Measurements from ENCODE around the gene PRPF6. TPM values are rescaled to one million over a fixed set of nuclear protein-coding genes. Genes with fewer than 3 reads are reported as not detected.

Gene PRPF6, protein sequence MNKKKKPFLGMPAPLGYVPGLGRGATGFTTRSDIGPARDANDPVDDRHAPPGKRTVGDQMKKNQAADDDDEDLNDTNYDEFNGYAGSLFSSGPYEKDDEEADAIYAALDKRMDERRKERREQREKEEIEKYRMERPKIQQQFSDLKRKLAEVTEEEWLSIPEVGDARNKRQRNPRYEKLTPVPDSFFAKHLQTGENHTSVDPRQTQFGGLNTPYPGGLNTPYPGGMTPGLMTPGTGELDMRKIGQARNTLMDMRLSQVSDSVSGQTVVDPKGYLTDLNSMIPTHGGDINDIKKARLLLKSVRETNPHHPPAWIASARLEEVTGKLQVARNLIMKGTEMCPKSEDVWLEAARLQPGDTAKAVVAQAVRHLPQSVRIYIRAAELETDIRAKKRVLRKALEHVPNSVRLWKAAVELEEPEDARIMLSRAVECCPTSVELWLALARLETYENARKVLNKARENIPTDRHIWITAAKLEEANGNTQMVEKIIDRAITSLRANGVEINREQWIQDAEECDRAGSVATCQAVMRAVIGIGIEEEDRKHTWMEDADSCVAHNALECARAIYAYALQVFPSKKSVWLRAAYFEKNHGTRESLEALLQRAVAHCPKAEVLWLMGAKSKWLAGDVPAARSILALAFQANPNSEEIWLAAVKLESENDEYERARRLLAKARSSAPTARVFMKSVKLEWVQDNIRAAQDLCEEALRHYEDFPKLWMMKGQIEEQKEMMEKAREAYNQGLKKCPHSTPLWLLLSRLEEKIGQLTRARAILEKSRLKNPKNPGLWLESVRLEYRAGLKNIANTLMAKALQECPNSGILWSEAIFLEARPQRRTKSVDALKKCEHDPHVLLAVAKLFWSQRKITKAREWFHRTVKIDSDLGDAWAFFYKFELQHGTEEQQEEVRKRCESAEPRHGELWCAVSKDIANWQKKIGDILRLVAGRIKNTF
- total RNA-seq (2014; rRNA removed; shearing (Covaris generic)) = 74.2 and 74.7 TPM in 2 replicates

DNA sequence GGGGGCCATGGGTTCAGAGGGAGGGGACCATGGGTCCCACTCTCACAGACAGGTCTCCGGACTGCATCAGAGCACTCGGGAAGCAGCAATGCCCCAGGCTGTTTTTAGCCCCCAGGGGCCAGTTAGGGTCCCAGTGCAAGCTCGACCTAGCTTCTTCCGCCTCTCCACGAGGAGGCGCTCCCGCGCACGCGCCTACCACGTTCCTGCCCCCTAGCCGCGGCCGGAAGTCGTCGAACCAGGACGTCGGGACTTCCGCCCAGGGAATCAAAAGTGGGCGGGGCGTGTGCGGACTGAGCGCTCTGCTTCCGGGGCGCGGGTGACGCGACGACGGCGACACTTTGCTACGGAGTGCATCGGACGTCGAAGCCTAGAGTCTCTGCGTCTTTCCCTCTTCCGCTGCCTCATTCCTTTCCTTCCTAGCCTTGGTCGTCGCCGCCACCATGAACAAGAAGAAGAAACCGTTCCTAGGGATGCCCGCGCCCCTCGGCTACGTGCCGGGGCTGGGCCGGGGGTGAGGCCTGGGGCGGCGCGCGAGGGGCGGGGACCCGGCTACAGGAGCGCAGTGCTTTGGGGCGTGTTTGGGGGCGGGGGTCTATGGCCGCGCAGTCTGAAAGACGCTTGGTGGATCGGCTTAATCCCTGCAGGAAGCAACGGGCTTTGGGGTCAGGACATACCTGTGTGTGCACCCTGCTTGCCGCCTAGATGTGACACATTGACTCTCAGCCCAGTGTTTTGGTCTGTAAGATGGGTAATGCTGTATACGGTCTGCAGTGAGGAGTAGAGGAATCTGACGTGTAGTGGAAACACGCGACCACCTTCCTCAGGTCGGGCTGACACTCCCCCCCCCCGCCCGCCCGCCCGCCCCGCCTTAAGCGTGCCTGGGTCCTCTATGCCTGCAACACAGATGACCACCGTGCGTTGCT, at the start of gene PRPF6:
Gene PRPF6, plus strand, starts transcription at position 327 of the 923 bp plus-strand sequence. Its CDS starts 114 bp downstream, at position 441.
- DNase-seq (ENCODE audit: low spot score) = peak; percentile 93

DNA sequence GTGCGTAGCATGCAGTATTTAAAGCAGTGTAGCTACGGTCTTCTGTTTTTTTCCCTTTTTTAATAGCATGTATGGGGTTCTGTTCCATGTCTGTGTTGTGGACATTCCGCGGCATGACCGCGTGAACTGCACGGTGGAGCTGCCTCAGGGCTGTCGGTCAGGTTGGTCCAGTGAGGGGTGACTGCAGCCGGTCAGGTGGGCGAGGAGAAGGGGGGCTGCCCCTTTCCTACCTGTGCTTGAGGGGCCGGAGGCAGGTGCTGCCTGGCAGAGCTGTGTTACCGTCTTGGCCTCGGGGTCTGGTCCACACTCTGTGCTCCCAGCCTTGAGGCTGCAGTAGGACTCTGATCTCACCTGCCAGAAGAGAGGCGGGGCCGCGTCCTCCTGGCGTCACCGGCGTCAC, 49.2 kb upstream of the PRPF6 start:
- DNase-seq (ENCODE audit: low spot score) = no peak

DNA sequence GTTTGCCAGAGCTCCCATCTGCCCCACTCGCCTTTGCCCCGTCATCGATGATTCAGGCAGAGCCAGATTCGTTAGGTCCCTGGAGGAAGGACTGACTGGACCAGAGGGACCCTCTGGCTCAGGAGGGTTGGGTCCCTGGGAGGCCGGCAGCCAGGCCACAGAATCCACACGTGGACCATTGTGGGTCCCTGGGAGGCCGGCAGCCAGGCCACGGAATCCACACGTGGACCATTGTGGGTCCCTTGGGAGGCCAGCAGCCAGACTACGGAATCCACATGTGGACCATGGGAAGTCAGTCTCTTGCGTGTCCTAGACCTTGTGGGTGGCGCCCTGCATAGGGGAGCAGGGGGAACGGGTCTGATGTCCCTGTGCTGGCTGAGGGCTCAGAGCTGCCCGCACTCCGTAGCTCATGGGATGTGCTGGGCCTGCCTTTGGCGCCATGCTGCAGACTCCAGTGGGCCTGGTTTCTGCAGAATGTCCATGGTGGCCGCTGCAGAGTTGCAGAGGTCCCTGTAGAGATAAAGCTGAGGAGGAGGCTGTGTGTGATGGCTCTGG, 48.2 kb upstream of the PRPF6 start:
- no peak for DNase-seq (ENCODE audit: low spot score)

DNA sequence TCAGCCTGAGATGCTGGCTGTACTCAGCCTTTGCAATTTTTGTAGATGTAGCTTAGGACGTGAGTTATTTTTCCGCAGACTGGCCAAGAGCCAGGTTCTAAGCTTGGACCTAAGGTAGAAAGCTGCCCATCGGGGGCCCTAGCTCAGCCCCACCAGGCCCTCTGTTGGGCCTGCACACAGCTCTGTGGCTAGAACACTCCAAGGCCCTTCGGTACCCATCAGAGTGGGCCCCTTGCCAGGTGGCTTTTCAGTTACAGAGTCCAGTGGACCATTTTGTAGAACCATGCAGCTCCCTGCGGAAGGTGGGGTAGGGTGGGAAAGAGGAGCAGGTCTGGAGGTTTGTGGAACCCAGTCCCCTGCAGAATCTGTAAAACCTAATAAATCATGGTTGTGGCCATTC, 47.3 kb upstream of the PRPF6 start:
- DNase-seq (ENCODE audit: low spot score) = no peak

DNA sequence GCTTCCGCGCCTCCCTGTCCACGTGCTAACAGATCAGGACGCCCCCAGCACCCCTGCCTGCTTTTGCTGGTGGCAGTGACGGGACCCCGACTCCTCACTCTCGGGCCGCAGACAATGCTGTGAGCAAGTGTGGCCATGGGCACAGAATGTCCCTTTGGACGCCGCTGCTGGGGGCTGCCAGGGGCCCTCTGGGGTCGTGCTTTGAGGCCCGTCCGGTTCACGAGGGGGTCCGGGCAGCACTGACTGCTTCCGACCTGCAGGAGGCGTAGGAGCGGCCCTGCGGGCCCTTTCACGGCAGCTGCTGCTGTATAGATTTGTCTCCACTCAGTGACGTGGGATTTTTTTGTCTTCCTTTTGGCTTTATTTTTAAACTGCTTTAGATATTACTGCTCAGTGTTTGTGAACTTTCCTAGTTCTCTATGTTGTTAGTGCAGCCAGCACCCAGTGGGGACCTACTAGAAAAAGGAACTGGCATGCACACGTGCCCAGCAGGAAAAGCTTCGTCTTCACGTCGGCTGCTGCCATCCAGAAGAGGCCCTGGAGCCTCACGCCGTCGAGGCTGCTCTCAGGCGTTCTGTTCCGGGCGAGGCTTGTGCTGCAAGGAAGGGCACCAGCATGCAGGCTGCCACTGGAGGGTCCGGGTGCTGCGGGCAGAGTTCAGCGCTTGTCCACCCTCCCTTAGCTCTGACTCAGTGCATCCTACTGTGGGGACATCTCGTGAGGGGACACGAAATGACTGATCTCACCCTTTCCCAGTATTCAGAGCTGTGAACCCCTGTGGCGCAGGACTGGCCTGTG, 46.5 kb upstream of the PRPF6 start:
- no peak for DNase-seq (ENCODE audit: low spot score)

DNA sequence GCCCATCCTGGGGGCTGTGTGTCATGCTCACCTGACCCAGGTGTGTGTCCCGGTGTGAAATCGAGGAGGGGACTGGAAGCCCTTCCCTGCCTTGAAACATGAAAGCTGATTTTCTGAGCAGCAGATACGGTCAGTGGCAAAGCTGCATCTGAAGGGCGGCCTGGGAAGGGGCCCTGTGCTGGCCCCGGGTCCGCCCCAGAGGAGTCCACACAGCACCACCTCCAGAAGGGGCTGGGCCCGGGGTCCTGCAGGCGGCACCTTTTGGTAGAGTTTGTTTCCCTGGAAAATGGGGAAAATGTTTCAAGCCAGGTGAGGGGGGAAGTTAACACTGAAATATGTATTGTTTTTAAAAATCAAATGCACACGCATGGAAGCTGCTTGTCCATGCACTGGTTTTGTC, 45.5 kb upstream of the PRPF6 start:
- no peak for DNase-seq (ENCODE audit: low spot score)

DNA sequence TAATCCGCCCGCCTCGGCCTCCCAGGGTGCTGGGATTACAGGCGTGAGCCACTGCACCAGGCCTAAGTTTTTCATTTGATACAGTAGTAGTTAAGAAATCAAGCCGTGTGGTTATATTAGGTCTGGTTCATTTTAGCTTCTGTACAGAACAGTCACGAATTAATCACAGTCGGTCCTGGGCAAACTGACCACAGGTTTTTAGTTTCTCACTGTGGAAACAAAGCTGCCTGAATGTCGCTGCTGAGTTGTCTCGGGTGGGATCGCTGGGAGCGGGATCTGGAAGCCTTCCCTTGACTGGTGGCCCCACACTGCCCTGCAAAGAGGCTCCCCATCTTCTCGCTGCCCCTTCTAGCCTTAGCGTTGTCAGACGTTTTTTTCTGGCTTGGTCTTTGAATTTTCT, 43.3 kb upstream of the PRPF6 start:
- DNase-seq (ENCODE audit: low spot score) = no peak

DNA sequence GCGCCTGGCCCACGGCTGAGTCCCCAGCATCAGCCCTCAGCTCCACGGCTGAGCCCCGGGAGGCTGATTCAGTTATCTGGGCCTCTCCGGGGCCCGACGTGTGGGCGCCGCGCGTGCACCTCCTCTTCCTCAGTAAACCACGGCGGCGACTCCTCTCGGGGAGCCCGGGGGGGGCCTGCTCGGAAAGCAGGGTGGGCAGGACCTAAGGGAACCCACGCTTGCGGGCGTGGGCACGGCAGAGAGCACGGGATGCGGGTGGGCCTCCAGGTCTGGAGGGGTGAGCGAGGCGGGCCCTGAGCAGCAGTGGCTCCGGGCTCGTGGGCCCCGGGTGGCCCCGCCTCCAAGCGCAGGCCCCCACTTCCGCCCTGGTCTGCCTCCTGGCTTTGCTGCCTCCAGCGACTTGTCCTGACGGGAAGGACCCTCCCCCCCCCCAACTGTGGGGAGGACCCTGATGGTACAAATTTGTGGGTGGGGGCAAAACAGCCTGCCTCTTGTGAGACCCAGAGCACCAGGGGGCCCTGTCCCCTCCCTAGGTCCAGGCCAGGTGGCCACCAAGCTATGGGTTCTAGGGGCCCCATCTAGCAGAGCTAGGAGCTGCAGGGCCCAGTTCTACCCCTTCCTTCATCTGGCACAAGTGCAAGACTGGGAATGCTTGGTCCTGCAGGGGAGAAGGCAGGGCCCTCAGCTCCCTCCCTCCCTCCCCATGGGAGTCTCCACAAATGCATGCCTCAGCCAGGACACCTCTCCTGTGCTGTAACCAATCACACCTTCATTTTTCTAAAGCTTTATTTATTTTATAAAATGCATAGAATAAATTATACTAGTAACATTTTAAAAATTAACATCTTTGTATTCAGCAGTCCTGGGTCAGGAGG, 41.6 kb upstream of the PRPF6 start:
- DNase-seq (ENCODE audit: low spot score) = no peak

DNA sequence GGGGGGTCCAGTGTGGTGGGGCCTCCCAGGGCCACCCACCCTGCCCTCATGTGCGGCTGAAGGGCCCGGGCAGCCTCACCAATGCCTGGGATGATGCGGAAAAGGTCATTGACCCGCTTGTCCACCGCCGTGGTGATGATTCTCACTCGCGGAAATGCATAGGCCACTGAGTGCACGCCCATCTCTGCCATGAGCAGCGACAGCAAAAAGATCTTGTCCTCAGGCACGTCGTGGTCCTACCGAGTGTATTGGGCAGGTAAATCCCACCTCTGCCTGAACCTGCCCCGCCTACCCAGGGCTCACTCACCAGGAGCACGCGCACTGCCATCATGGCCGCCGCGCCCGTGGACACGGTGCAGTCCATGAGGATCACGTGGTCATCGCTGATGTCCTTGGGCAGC, 40.9 kb upstream of the PRPF6 start:
- no peak for DNase-seq (ENCODE audit: low spot score)

DNA sequence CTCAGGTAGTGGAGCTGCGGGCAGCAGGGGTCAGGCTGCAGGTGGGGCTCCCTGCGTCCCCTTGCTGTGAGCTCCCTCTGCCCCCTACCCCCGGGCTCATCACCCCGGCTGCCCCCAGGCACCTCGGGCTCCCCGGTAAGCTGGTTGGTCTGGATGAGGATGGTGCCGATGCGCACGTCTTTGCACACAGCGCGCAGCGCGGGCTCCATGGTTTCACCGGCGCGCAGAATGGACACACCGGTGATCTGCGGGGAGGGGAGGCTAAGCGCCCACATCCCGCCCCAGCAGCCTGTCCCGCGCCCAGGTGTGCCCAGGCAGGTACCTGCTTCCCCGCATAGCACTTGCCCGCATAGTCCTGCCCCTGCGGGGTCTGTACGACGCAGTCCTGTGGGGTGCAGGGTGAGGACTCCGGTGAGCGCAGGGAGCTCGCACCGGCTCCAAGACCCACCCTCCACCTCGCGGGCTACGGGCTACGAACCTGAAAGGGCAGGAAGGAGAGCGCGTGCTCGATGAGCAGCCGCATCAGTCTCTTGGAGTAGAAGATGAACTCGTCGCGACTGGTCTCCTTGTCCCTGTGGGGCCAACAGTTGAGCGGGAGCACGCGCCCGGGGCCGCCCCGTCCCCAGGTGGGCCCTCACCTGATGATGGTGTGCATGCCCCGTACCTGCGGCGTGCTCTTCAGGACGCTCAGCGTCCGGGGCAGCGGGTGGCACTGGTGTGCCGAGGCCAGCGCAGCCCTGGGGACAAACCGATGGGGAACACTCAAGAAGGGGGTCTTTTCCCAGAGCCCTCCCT, 40.3 kb upstream of the PRPF6 start:
- DNase-seq (ENCODE audit: low spot score) = no peak

DNA sequence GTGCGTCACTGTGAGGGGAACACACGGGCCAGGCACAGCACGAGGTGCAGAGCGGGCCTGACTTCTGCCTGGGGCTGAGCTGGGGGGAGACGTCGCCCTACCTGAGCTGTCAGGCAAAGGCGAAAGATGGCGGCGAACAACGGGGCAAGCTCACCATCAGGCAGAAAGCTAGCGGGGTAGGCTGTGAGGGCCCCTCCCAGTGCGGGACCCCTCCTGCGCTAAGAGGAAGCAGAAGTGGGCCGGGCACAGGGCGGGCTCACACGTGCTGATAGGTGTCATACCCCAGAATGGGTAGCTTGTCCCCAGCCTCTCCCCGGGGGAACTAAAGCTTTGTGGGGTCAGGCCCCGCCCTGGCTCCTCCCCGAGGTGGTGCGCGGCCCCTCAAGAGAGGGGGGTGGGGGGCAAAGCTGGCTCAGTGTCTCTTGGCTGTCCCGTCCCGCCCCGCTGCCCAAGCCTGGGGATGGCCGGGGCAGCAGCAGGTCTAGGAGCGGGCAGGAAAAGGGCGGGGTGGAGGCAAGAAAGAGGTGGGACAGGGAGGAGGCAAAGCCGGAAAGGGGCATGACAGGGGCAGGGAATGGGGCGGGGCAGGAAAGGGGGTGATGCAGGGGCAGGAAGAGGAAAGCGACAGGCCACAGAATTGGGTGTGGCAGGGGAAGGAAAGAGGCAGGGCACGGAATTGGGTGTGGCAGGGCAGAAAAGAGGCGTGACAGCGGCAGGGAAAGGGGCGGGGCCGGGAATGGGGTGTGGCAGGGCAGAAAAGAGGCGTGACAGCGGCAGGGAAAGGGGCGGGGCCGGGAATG, 39.5 kb upstream of the PRPF6 start:
- peak; percentile 53 for DNase-seq (ENCODE audit: low spot score)

DNA sequence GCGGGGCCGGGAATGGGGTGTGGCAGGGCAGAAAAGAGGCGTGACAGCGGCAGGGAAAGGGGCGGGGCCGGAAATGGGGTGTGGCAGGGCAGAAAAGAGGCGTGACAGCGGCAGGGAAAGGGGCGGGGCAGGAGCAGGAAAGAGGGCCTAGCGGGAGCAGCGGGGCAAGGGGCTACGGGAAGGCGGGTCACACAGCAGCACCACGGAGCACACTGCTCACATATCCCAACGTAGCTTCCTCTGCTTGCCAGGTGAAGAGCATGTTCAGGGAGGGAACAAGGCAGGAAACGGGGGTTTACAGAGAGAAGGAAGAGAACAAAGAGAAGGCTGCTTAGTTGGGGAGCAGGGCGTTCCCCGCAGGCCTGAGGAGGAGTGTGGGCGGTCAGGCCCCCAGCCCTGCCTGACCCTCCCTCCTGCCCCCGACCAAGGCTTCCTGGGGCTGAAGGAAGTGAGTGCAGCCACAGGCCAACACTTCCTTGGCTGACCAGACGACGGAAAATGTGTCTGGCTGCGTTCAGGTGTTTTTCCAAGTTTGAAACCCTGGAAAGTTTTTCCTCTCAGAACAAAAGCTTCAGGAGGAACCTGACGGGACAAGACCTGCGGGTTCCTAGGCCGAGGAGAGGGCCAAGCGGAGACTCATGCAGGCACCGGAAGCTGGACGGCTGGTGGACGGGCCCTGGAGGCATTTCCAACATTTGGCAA, 38.5 kb upstream of the PRPF6 start:
- peak; percentile 13 for DNase-seq (ENCODE audit: low spot score)

DNA sequence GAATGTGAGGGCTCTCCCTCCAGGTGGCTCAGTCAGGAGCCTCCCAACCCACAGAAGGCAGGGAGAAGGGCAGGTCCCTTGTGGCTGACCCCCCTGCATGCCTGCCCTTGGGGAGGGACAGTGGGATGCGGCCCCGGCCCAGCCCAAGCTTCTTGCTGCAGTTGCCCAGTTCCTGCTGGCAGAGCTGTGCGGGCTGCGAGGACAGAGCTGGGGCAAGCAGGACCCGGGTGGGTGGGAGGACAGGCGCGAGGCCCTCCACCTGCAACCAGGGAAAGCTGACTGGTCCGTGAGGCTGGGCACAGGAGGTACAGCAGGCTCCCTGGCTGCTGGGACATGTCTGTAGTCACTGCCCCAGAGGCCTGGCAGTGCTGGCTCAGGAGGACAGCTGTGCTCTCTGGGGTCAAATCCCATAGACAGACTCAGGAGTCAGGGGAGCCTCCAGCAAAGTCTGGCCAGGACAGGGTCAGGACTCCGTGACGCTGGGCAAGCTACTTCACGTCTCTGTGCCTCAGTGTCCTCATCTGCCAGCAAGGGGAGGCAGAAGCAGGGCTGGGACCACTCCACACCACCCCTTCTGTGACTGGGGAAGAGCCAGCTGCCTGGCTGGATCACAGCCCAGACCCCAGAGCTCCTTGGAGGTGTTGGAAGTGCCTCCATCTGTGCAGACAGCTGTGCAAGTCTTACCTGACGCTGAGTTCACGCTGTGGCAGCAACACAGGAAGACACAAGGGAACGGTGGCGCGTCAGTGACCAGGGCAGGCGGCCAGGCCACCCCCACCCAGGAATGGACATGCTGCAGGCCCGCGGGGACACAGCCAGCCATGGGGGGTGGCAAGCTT, 37.7 kb upstream of the PRPF6 start:
- DNase-seq (ENCODE audit: low spot score) = no peak

DNA sequence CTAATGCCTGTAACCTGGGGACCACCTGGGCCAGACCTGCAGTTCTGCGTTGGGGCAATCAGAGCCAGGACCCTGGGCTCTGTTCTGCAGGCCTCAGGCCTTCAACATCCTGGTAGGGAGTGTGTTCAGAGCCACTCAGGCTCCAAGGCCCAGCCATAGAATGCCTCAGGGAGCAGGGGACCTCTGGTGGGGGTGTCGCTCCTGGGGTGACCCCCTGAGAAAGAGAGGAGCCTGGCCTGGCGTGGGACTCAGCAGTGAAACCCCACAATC, 37.2 kb upstream of the PRPF6 start:
- no peak for DNase-seq (ENCODE audit: low spot score)

DNA sequence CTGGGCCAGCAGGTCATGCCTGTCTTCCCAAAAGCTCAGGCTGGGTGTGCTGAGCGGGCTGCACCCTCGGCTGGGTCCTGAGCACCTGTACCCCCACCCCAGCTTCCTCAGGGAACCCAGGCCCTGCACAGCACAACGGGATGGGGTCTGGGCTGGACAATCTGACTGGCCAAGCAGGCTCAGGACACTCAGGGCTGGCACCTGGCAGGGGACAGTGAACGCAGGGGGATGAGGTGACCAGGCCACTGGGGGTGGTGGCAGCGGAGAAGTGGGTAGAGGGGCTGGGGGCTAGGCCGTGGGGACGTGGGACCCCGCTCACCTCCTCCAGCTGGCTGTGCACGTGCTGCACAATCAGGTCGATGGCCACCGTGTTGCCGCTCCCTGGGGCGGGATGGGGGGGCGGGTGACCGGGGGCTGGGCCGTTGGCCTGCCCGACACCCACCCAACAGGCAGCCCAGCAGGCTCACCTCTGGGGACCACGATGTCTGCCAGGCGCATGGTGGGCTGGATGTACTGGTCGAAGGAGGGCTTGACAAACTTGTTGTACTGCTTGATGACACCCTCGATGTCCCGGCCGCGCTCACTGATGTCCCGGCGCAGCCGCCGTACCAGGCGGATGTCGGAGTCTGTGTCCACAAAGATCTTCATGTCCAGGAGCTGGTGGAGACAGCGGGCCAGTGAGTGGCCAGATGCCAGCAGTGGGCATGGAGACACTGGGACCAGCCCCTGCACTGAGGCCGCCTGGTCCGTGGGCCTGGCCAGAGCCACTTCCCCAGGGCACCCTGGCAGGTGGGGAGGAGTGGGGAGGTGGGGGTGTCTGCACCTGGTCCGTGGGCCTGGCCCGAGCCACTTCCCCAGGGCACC, 36.6 kb upstream of the PRPF6 start:
- DNase-seq (ENCODE audit: low spot score) = no peak
